H1 (cell line): ENCODE data around the gene TSPAN5. TPM values are rescaled to one million over a fixed set of nuclear protein-coding genes. Genes with fewer than 3 reads are reported as not detected.

ENCODE experiments used
- CTCF ChIA-PET: fragments of 300-600 bp; sonication (Branson Sonifier 250); formaldehyde crosslinking; loops from one replicate; lab custom pipeline; 2021; ENCODE audit not compliant: partially characterized antibody; lab: Charles Lee
- POLR2A ChIA-PET: fragments of 300-600 bp; sonication (Branson Sonifier 250); formaldehyde crosslinking; loops from one replicate; lab custom pipeline; 2021; ENCODE audit warnings: inconsistent platforms; ENCODE audit not compliant: partially characterized antibody; lab: Charles Lee
- DNase-seq, 2 experiments: peaks; one replicate each; pipeline versions ENCODE4 v3.0.0 to v3.0.0-alpha.2; 2010 to 2022; ENCODE audit warnings: low spot score in 2 of 2, low read depth in 1 of 2, mixed read lengths in 1 of 2
- FAIRE-seq: peaks from 2 replicates; lab custom pipeline; 2011; peaks lifted over from hg19 to GRCh38; lab: Jason Lieb, UNC
- H2AFZ ChIP-seq: 2 replicates; pipeline ENCODE4 v1.8.1; 2012; ENCODE audit warnings: low read length, inconsistent platforms
- H2AK5ac ChIP-seq: 2 replicates; pipeline ENCODE4 v1.6.1; 2013; ENCODE audit warnings: low read depth, low read length
- H2BK120ac ChIP-seq: replicated peaks from 2 replicates; pipeline ENCODE3; 2013; ENCODE audit warnings: low read depth, low read length, inconsistent platforms
- H2BK12ac ChIP-seq: 2 replicates; pipeline ENCODE4 v1.6.1; 2013; ENCODE audit warnings: low read depth, low read length
- H2BK15ac ChIP-seq: 2 replicates; pipeline ENCODE4 v1.6.1; 2013; ENCODE audit warnings: low read length
- H2BK20ac ChIP-seq: 2 replicates; pipeline ENCODE4 v1.6.1; 2013; ENCODE audit warnings: low read length
- H2BK5ac ChIP-seq: 2 replicates; pipeline ENCODE4 v1.6.1; 2013; ENCODE audit warnings: low read depth, low read length
- H3K14ac ChIP-seq: 2 replicates; pipeline ENCODE4 v1.6.1; 2013; ENCODE audit warnings: inconsistent platforms; ENCODE audit not compliant: insufficient read length
- H3K18ac ChIP-seq: 2 replicates; pipeline ENCODE4 v1.6.1; 2013; ENCODE audit warnings: low read length; ENCODE audit errors: extremely low read depth
- H3K23ac ChIP-seq: 2 replicates; pipeline ENCODE4 v1.6.1; 2013; ENCODE audit warnings: inconsistent platforms; ENCODE audit not compliant: insufficient read length
- H3K23me2 ChIP-seq: 2 replicates; pipeline ENCODE4 v1.6.1; 2013; ENCODE audit warnings: low read depth, low read length
- H3K27ac ChIP-seq: 2 replicates; pipeline ENCODE4 v1.6.1; 2011; ENCODE audit warnings: low read depth, low read length, inconsistent platforms
- H3K27me3 ChIP-seq, 4 experiments: replicated peaks in 1 of 4; 1 replicate in 1 of 4; 2 replicates in 3 of 4; pipeline versions ENCODE4 v1.6.1 to v1.8.1; 2011 to 2013; ENCODE audit warnings: low read length in 3 of 4, mild to moderate bottlenecking in 3 of 4, inconsistent platforms in 2 of 4, mixed read lengths in 2 of 4, moderate library complexity in 1 of 4; ENCODE audit not compliant: control insufficient read depth in 3 of 4, insufficient read depth in 3 of 4; ENCODE audit errors: extremely low read depth in 1 of 4
- H3K36me3 ChIP-seq, 4 experiments: 2 replicates each; pipeline versions ENCODE4 v1.6.1 to v1.8.1; 2011 to 2013; ENCODE audit warnings: mild to moderate bottlenecking in 4 of 4, low read length in 3 of 4, moderate library complexity in 2 of 4, control low read depth in 1 of 4, inconsistent platforms in 1 of 4; ENCODE audit not compliant: insufficient read depth in 4 of 4, control insufficient read depth in 2 of 4
- H3K4ac ChIP-seq: replicated peaks from 2 replicates; pipeline ENCODE3; 2013; ENCODE audit warnings: low read length, low read depth, mixed read lengths, inconsistent platforms; ENCODE audit not compliant: insufficient read length
- H3K4me1 ChIP-seq, 4 experiments: replicated peaks in 1 of 4; 1 replicate in 1 of 4; 2 replicates in 3 of 4; pipeline versions ENCODE4 v1.6.1 to v1.8.1; 2011 to 2013; ENCODE audit warnings: low read length in 3 of 4, inconsistent platforms in 2 of 4, mixed read lengths in 1 of 4; ENCODE audit not compliant: insufficient read depth in 4 of 4, control insufficient read depth in 3 of 4
- H3K4me2 ChIP-seq, 2 experiments: 2 replicates each; pipeline versions ENCODE4 v1.6.1 to v1.8.1; 2011 to 2013; ENCODE audit warnings: low read depth in 2 of 2, low read length in 2 of 2, control low read depth in 1 of 2, inconsistent platforms in 1 of 2, mild to moderate bottlenecking in 1 of 2; ENCODE audit not compliant: insufficient read depth in 1 of 2
- H3K4me3 ChIP-seq, 4 experiments: fragments of 200-600, 300-600 bp in 1 of 4; sonication (generic), shearing (Covaris generic), sonication (Bioruptor Twin) in 1 of 4; 2 replicates each; pipeline versions ENCODE4 v1.5.1 to v1.8.1; 2011 to 2016; ENCODE audit warnings: low read length in 4 of 4, low read depth in 3 of 4, control low read depth in 2 of 4, inconsistent platforms in 2 of 4, mild to moderate bottlenecking in 2 of 4, mixed read lengths in 1 of 4, moderate library complexity in 1 of 4; ENCODE audit not compliant: insufficient read depth in 2 of 4; ENCODE audit errors: extremely low read depth in 1 of 4
- H3K56ac ChIP-seq: replicated peaks from 2 replicates; pipeline ENCODE3; 2013; ENCODE audit warnings: low read depth, mild to moderate bottlenecking, mixed read lengths, low read length, inconsistent platforms; ENCODE audit not compliant: insufficient read length
- H3K79me1 ChIP-seq: 2 replicates; pipeline ENCODE4 v1.6.1; 2013; ENCODE audit warnings: low read depth, low read length, control low read depth
- H3K79me2 ChIP-seq, 2 experiments: 2 replicates each; pipeline versions ENCODE4 v1.6.1 to v1.8.1; 2012 to 2013; ENCODE audit warnings: low read length in 2 of 2, mild to moderate bottlenecking in 2 of 2, inconsistent platforms in 1 of 2; ENCODE audit not compliant: insufficient read depth in 2 of 2, control insufficient read depth in 1 of 2
- H3K9ac ChIP-seq, 4 experiments: replicated peaks in 1 of 4; 1 replicate in 1 of 4; 2 replicates in 3 of 4; pipeline versions ENCODE4 v1.6.1 to v1.8.1; 2011 to 2013; ENCODE audit warnings: low read depth in 3 of 4, low read length in 3 of 4, control low read depth in 2 of 4, mild to moderate bottlenecking in 2 of 4, moderate library complexity in 2 of 4, inconsistent platforms in 1 of 4; ENCODE audit errors: extremely low read depth in 1 of 4
- H3K9me3 ChIP-seq, 2 experiments: 2 replicates each; pipeline versions ENCODE4 v1.6.1 to v1.8.1; 2012 to 2013; ENCODE audit warnings: mild to moderate bottlenecking in 2 of 2, moderate library complexity in 2 of 2, control low read depth in 1 of 2, inconsistent platforms in 1 of 2, low read depth in 1 of 2, low read length in 1 of 2, mixed read lengths in 1 of 2; ENCODE audit not compliant: insufficient read depth in 2 of 2
- H4K20me1 ChIP-seq, 2 experiments: replicated peaks in 1 of 2; 2 replicates each; pipeline versions ENCODE3 to v1.8.1; 2011 to 2013; ENCODE audit warnings: inconsistent platforms in 2 of 2, low read length in 2 of 2, mild to moderate bottlenecking in 1 of 2; ENCODE audit not compliant: insufficient read depth in 2 of 2, control insufficient read depth in 1 of 2
- H4K5ac ChIP-seq: 2 replicates; pipeline ENCODE4 v1.6.1; 2013; ENCODE audit warnings: low read length, low read depth, mixed read lengths, inconsistent platforms; ENCODE audit not compliant: insufficient read length
- H4K8ac ChIP-seq: 2 replicates; pipeline ENCODE4 v1.8.0; 2013; ENCODE audit warnings: mild to moderate bottlenecking, moderate library complexity, low read length, inconsistent platforms; ENCODE audit not compliant: insufficient read depth; ENCODE audit errors: extremely low read depth
- H4K91ac ChIP-seq: replicated peaks from 2 replicates; pipeline ENCODE3; 2013; ENCODE audit warnings: low read length, mixed read lengths, inconsistent platforms; ENCODE audit not compliant: insufficient read length
- EP300 ChIP-seq, 2 experiments: IDR thresholded peaks; 1 replicate in 1 of 2; 2 replicates in 1 of 2; pipeline ENCODE4 v1.6.1; 2011 to 2012; ENCODE audit warnings: low read depth in 2 of 2, low read length in 2 of 2, mild to moderate bottlenecking in 2 of 2, borderline replicate concordance in 1 of 2, inconsistent platforms in 1 of 2, moderate library complexity in 1 of 2
- GABPA ChIP-seq: IDR thresholded peaks from 2 replicates; pipeline ENCODE4 v1.6.1; 2011; ENCODE audit warnings: mild to moderate bottlenecking, low read length, moderate library complexity, borderline replicate concordance; ENCODE audit not compliant: insufficient read depth
- HDAC6 ChIP-seq: IDR thresholded peaks from one replicate; pipeline ENCODE4 v1.7.1; 2012; ENCODE audit warnings: low read depth, mild to moderate bottlenecking, inconsistent platforms, low read length, moderate library complexity
- JUND ChIP-seq: IDR thresholded peaks from 2 replicates; pipeline ENCODE4 v1.6.1; 2011; ENCODE audit warnings: mild to moderate bottlenecking, improper control_type of control experiment, low read length
- KDM5A ChIP-seq: fragments of 200-600 bp; IDR thresholded peaks from 2 replicates; pipeline ENCODE4 v1.7.1; 2012; ENCODE audit warnings: mild to moderate bottlenecking, low read length, inconsistent platforms, mixed read lengths
- SP1 ChIP-seq: IDR thresholded peaks from 2 replicates; pipeline ENCODE4 v1.6.1; 2011; ENCODE audit warnings: low read depth, low read length
- SP4 ChIP-seq: IDR thresholded peaks from 2 replicates; pipeline ENCODE4 v1.6.1; 2012; ENCODE audit warnings: low read length, inconsistent platforms
- SRF ChIP-seq: IDR thresholded peaks from 2 replicates; pipeline ENCODE4 v1.6.1; 2011; ENCODE audit warnings: mild to moderate bottlenecking, low read depth, low read length, moderate library complexity
- WGBS, 2 experiments: shearing (Covaris generic) in 1 of 2; methylation state at CpG; one replicate each; pipeline versions ENCODE4 v1.1.6 to v1.1.7; 2013 to 2015; ENCODE audit warnings: low lambda C conversion rate in 2 of 2, mixed read lengths in 2 of 2, inconsistent platforms in 1 of 2, low coverage in 1 of 2, missing lambda C conversion rate in 1 of 2; ENCODE audit not compliant: insufficient replicate concordance in 2 of 2, insufficient coverage in 1 of 2, insufficient read length in 1 of 2; ENCODE audit errors: extremely low coverage in 1 of 2, missing lambda C conversion rate in 1 of 2; 5-methylcytosine and 5-hydroxymethylcytosine counted together
- polyA plus RNA-seq, 7 experiments: library from polyadenylated mRNA; depleted of rRNA in 3 of 7; stranded (reverse) in 5 of 7; unstranded in 2 of 7; fragments of >200 nt in 5 of 7; fragments of 200-250 nt in 2 of 7; gene quantifications; 1 replicate in 5 of 7; 2 replicates in 1 of 7; 4 replicates in 1 of 7; pipeline versions ENCODE4 v1.2.1 to v1.2.3, GENCODE V29; 2011 to 2013; ENCODE audit warnings: missing spikeins in 2 of 7, mixed read lengths in 2 of 7
- total RNA-seq: library from RNA; stranded (reverse); fragmentation: NEBNext Ultra II Directional; extraction: Animal tissue kit (Norgen Biotek cat#: 25700); gene quantifications from 2 replicates; pipeline ENCODE4 v1.2.1, GENCODE V29; 2021
- TF ChIP-seq, protein P1 (sequence below), 3 experiments: IDR thresholded peaks; 1 replicate in 2 of 3; 2 replicates in 1 of 3; pipeline versions ENCODE4 v1.5.1 to v1.6.1; 2011; ENCODE audit warnings: low read length in 3 of 3, mild to moderate bottlenecking in 3 of 3, inconsistent platforms in 2 of 3, low read depth in 1 of 3, moderate library complexity in 1 of 3; ENCODE audit not compliant: insufficient read depth in 1 of 3; ENCODE audit errors: control extremely low read depth in 1 of 3

Gene TSPAN5
- total and polyA plus RNA-seq, 2 of the 8 experiments (the other 6 are each of a cell fraction or from before 2014, with no cell fraction given): 17.6 to 21.2 TPM

DNA sequence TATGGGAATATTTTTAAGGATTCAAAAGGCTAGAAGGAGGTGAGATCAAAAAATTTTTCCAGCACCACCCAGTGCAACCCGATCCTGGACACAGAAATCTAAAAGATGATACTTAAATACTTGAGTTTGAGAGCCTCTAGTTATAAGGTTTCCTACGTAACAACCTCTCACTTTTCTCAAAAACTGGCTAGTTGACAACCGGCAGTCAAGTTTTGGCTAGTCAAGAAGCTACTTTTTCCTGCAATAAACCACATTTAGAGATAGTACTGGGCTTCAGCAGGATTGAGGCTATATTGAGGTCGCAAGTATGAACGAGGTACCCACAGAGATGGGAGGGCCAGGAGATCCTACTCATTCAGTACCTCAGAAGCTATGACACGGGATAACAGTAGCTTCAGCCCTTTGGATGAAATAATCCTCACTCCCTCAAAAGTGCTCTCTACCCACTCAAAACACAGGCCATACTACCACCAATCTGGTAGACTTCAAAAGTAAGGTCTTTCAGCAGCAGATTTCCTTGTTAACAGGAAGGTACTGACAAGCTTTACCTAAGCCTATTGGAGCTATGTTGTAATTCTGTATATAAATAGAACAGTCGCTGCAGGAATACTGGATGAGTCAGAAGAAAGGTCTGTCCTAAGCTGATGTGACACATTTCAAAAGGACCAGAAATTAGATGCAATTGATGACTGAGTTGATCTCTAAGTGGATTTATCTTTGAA is 1.5 kb upstream of the TSPAN5 start:
- H3K36me3 ChIP-seq: peaks cover 0 to 4% (median 0%) of the 10 kb centered on the region in 4 experiments; a peak in 1 of 8 replicates
- H3K56ac ChIP-seq: no peak overlapping the region
- H2BK12ac ChIP-seq: 0 out of 2 replicates have a peak overlapping the region, but pooled peaks have one; percentile 19
- POLR2A ChIA-PET: interaction anchor here (0.8 to 1.3 kb wide), 5 partner anchors 9 to 269 kb away, joined by 3 to 5 read pairs (median 4); partner anchors contain the start of gene EIF4E
- no peak for FAIRE-seq
- H2AK5ac ChIP-seq: 0 out of 2 replicates have a peak overlapping the region, but pooled peaks have one; percentile 1
- no peak overlapping the region for H3K14ac ChIP-seq
- CTCF ChIA-PET: interaction anchor here (0.6 to 2.6 kb wide), 6 partner anchors 10 to 578 kb away, joined by 3 to 11 read pairs (median 4); no protein-coding TSS in a partner anchor
- peak overlapping the region; percentile 79 to 96 (median 81); a peak in 5 of 8 replicates for H3K4me3 ChIP-seq
- 81% methylated on average over 7 of the region's 7 CpGs; no CpG with 5 or more reads in 1 of the 2 experiments for WGBS, 2 experiments
- no peak overlapping the region for H4K8ac ChIP-seq
- no peak overlapping the region for H3K27ac ChIP-seq
- no peak overlapping the region for H4K5ac ChIP-seq
- no peak overlapping the region for H3K18ac ChIP-seq
- H3K23me2 ChIP-seq: peaks cover 18% of the 10 kb centered on the region
- no peak overlapping the region for H2AFZ ChIP-seq
- no peak overlapping the region for H3K4ac ChIP-seq
- no peak overlapping the region for H2BK5ac ChIP-seq
- no peak overlapping the region for H4K91ac ChIP-seq
- no peak overlapping the region for H2BK120ac ChIP-seq
- no peak overlapping the region for H2BK15ac ChIP-seq
- H3K9ac ChIP-seq: no peak overlapping the region
- H3K23ac ChIP-seq: no peak overlapping the region
- peaks cover 0 to 25% of the 10 kb centered on the region in 2 experiments; a peak in 2 of 4 replicates for H3K79me2 ChIP-seq
- 0 out of 2 replicates have a peak overlapping the region, but pooled peaks have one; percentile 34 for H2BK20ac ChIP-seq
- peaks cover 5% of the 10 kb centered on the region in 2 experiments for H3K9me3 ChIP-seq
- H3K4me1 ChIP-seq: peaks cover 8 to 24% (median 18%) of the 10 kb centered on the region in 4 experiments; a peak in 6 of 7 replicates
- H3K27me3 ChIP-seq: peaks cover 3 to 21% (median 7%) of the 10 kb centered on the region in 4 experiments; a peak in 4 of 7 replicates
- H3K79me1 ChIP-seq: 0 out of 2 replicates have a peak, but pooled peaks cover 2% of the 10 kb centered on the region
- DNase-seq: no peak
- peaks cover 0 to 7% of the 10 kb centered on the region in 2 experiments for H4K20me1 ChIP-seq
- peak overlapping the region; percentile 95 to 100 for H3K4me2 ChIP-seq
- TF ChIP-seq SP4: no peak
- no peak for TF ChIP-seq HDAC6
- no peak for TF ChIP-seq SRF
- TF ChIP-seq, protein P1, sequence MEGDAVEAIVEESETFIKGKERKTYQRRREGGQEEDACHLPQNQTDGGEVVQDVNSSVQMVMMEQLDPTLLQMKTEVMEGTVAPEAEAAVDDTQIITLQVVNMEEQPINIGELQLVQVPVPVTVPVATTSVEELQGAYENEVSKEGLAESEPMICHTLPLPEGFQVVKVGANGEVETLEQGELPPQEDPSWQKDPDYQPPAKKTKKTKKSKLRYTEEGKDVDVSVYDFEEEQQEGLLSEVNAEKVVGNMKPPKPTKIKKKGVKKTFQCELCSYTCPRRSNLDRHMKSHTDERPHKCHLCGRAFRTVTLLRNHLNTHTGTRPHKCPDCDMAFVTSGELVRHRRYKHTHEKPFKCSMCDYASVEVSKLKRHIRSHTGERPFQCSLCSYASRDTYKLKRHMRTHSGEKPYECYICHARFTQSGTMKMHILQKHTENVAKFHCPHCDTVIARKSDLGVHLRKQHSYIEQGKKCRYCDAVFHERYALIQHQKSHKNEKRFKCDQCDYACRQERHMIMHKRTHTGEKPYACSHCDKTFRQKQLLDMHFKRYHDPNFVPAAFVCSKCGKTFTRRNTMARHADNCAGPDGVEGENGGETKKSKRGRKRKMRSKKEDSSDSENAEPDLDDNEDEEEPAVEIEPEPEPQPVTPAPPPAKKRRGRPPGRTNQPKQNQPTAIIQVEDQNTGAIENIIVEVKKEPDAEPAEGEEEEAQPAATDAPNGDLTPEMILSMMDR (IDR thresholded peaks at IDR 0.05; ENCODE audit: control extremely low read depth in 1 of 3, insufficient read depth in 1 of 3, low read depth in 1 of 3, low read length in 3 of 3): no peak
- no peak for TF ChIP-seq JUND
- TF ChIP-seq KDM5A: no peak
- no peak for TF ChIP-seq SP1
- no peak for TF ChIP-seq GABPA
- no peak for TF ChIP-seq EP300 (IDR thresholded peaks at IDR 0.05; ENCODE audit: borderline replicate concordance in 1 of 2, low read depth in 2 of 2, low read length in 2 of 2)
